Endothelial cell (in vitro differentiated cells): ENCODE measurements around the gene NELFCD. TPM values are rescaled to one million over a fixed set of nuclear protein-coding genes. Genes with fewer than 3 reads are reported as not detected.

Experiments used
- DNase-seq: peaks from one replicate; pipeline ENCODE4 v3.0.0; 2021; ENCODE audit warnings: low spot score
- H3K27ac Mint-ChIP-seq: one replicate; pipeline ENCODE4 v1.8.0; 2021; ENCODE audit warnings: mixed read lengths, inconsistent platforms; ENCODE audit not compliant: unreplicated experiment
- H3K27me3 Mint-ChIP-seq: one replicate; pipeline ENCODE4 v1.8.0; 2021; ENCODE audit warnings: mild to moderate bottlenecking, moderate library complexity, mixed read lengths, inconsistent platforms; ENCODE audit not compliant: unreplicated experiment
- H3K36me3 Mint-ChIP-seq: one replicate; pipeline ENCODE4 v1.8.0; 2021; ENCODE audit warnings: mild to moderate bottlenecking, low read depth, mixed read lengths, inconsistent platforms; ENCODE audit not compliant: unreplicated experiment
- H3K4me1 Mint-ChIP-seq: one replicate; pipeline ENCODE4 v1.8.0; 2021; ENCODE audit warnings: mild to moderate bottlenecking, mixed read lengths, inconsistent platforms; ENCODE audit not compliant: unreplicated experiment
- H3K4me3 Mint-ChIP-seq: one replicate; pipeline ENCODE4 v1.8.0; 2021; ENCODE audit warnings: mild to moderate bottlenecking, mixed read lengths, inconsistent platforms; ENCODE audit not compliant: unreplicated experiment
- H3K9me3 Mint-ChIP-seq: one replicate; pipeline ENCODE4 v1.8.0; 2021; ENCODE audit warnings: mixed read lengths, inconsistent platforms; ENCODE audit not compliant: unreplicated experiment
- CTCF ChIP-seq: fragments of 200-600 bp; sonication (generic); IDR thresholded peaks from one replicate; pipeline ENCODE4 v1.5.0; 2021; ENCODE audit warnings: antibody characterized with exemption; ENCODE audit not compliant: unreplicated experiment
- total RNA-seq: library from RNA; stranded (reverse); fragmentation: NEBNext Ultra II Directional; extraction: Animal tissue kit (Norgen Biotek cat#: 25700); gene quantifications from one replicate; pipeline ENCODE4 v1.2.1, GENCODE V29; 2021; ENCODE audit not compliant: unreplicated experiment

Gene NELFCD
- total RNA-seq, 1 donor from 2014 or later, result 68.7 TPM

GRCh38 chr20:59016795-59017492 lies 35.9 kb downstream of the NELFCD start:
- H3K27me3 Mint-ChIP-seq, result peaks cover 4% of the 10 kb centered on the region
- no peaks in the 10 kb centered on the region for H3K9me3 Mint-ChIP-seq
- TF ChIP-seq CTCF, result no peak

GRCh38 chr20:59017493-59018231 lies 36.6 kb downstream of the NELFCD start:
- no peak overlapping the region for H3K27ac Mint-ChIP-seq
- H3K36me3 Mint-ChIP-seq, result peaks cover 7% of the 10 kb centered on the region
- no peak for TF ChIP-seq CTCF
- peaks cover 3% of the 10 kb centered on the region for H3K27me3 Mint-ChIP-seq
- no peaks in the 10 kb centered on the region for H3K9me3 Mint-ChIP-seq
- H3K4me3 Mint-ChIP-seq, result no peak overlapping the region
- DNase-seq, result no peak
- peaks cover 28% of the 10 kb centered on the region for H3K4me1 Mint-ChIP-seq

More at GRCh38 chr20:59016795-59017492, 35.9 kb downstream of the NELFCD start:
- no peak for DNase-seq
- peak overlapping the region; percentile 20 for H3K27ac Mint-ChIP-seq
- peaks cover 4% of the 10 kb centered on the region for H3K36me3 Mint-ChIP-seq
- no peak overlapping the region for H3K4me3 Mint-ChIP-seq
- peaks cover 32% of the 10 kb centered on the region for H3K4me1 Mint-ChIP-seq

- peaks cover 1% of the 10 kb centered on the region for H3K27me3 Mint-ChIP-seq
- peaks cover 9% of the 10 kb centered on the region for H3K36me3 Mint-ChIP-seq
- no peak for TF ChIP-seq CTCF
- H3K27ac Mint-ChIP-seq, result no peak overlapping the region
- no peaks in the 10 kb centered on the region for H3K9me3 Mint-ChIP-seq
- peak overlapping the region; percentile 42 for H3K4me3 Mint-ChIP-seq
- H3K4me1 Mint-ChIP-seq, result peaks cover 26% of the 10 kb centered on the region
- no peak for DNase-seq
These were observed 37.8 kb downstream of the NELFCD start for GRCh38 chr20:59018817-59019216.

GRCh38 chr20:59019217-59019616 lies 38.2 kb downstream of the NELFCD start, which contains the start of gene TUBB1:
TUBB1 (plus strand) TSS chr20:59019429; CDS start chr20:59019523, 94 bp downstream.
- Mint-ChIP-seq H3K27ac (no peak within 1 kb of the TSS), H3K4me3 (peak within 1 kb of the TSS; percentile 42), H3K4me1 (peaks cover 26% of the 10 kb centered on the region), H3K27me3 (peaks cover 1% of the 10 kb centered on the region), H3K9me3 (no peaks in the 10 kb centered on the region), H3K36me3 (peaks cover 13% of the 10 kb centered on the region)
- no peak for TF ChIP-seq CTCF
- DNase-seq, result no peak
